ENCODE data around the gene PAK5. TPM values are rescaled to one million over a fixed set of nuclear protein-coding genes. Genes with fewer than 3 reads are reported as not detected.
A peak's percentile ranks its signal among the peaks of the same experiment; 100 is the strongest.

Gene PAK5
- total RNA-seq, 1 donor from 2014 or later: 0.16 TPM

GRCh38 chr20:9668381-9668780 lies 170.5 kb downstream of the PAK5 start:
- H3K4me3 ChIP-seq (ENCODE audit: insufficient read depth, low read depth, low read length): no peak overlapping the region
- H3K36me3 ChIP-seq (ENCODE audit: insufficient read depth, low read length): no peaks in the 10 kb centered on the region
- no peak overlapping the region for H3K4me2 ChIP-seq (ENCODE audit: low read length)
- Mint-ChIP-seq H3K36me3 (ENCODE audit: low read depth, unreplicated experiment) (no peaks in the 10 kb centered on the region), H3K4me3 (ENCODE audit: unreplicated experiment) (no peak overlapping the region), H3K4me1 (ENCODE audit: low read depth, unreplicated experiment) (no peaks in the 10 kb centered on the region), H3K27me3 (ENCODE audit: low read depth, unreplicated experiment) (no peaks in the 10 kb centered on the region), H3K27ac (ENCODE audit: unreplicated experiment) (no peak overlapping the region), H3K9me3 (ENCODE audit: unreplicated experiment) (no peaks in the 10 kb centered on the region)
- DNase-seq (ENCODE audit: low read depth) (no peak), FAIRE-seq (no peak)
- H4K20me1 ChIP-seq (ENCODE audit: insufficient read depth, low read length): no peaks in the 10 kb centered on the region
- H3K27me3 ChIP-seq (ENCODE audit: insufficient read depth, low read length): no peaks in the 10 kb centered on the region
- H3K4me1 ChIP-seq (ENCODE audit: insufficient read depth, low read length): no peaks in the 10 kb centered on the region
- TF ChIP-seq EZH2 (IDR thresholded peaks at IDR 0.05; ENCODE audit: insufficient read depth, low read length) (no peak), CTCF (IDR thresholded peaks at IDR 0.05; ENCODE audit: insufficient read depth, low read depth, low read length) (no peak)
- H3K9ac ChIP-seq (ENCODE audit: low read length): no peak overlapping the region
- no peaks in the 10 kb centered on the region for H3K9me3 ChIP-seq (ENCODE audit: insufficient read depth, low read depth, low read length)
- no peak overlapping the region for H2AFZ ChIP-seq (ENCODE audit: low read depth, low read length)
- H3K79me2 ChIP-seq (ENCODE audit: insufficient read depth, low read length): no peaks in the 10 kb centered on the region
- no peak overlapping the region for H3K27ac ChIP-seq (ENCODE audit: low read depth, low read length)

GRCh38 chr20:9663423-9663822 lies 175.5 kb downstream of the PAK5 start:
- Histone ChIP-seq H3K36me3 (ENCODE audit: insufficient read depth, low read length) (no peaks in the 10 kb centered on the region), H3K27ac (ENCODE audit: low read depth, low read length) (no peak overlapping the region), H2AFZ (ENCODE audit: low read depth, low read length) (no peak overlapping the region), H3K9me3 (ENCODE audit: insufficient read depth, low read depth, low read length) (no peaks in the 10 kb centered on the region), H4K20me1 (ENCODE audit: insufficient read depth, low read length) (no peaks in the 10 kb centered on the region), H3K79me2 (ENCODE audit: insufficient read depth, low read length) (no peaks in the 10 kb centered on the region), H3K9ac (ENCODE audit: low read length) (no peak overlapping the region), H3K4me2 (ENCODE audit: low read length) (no peak overlapping the region), H3K4me1 (ENCODE audit: insufficient read depth, low read length) (no peaks in the 10 kb centered on the region), H3K27me3 (ENCODE audit: insufficient read depth, low read length) (no peaks in the 10 kb centered on the region), H3K4me3 (ENCODE audit: insufficient read depth, low read depth, low read length) (no peak overlapping the region)
- H3K27me3 Mint-ChIP-seq (ENCODE audit: low read depth, unreplicated experiment): peaks cover 3% of the 10 kb centered on the region
- H3K4me1 Mint-ChIP-seq (ENCODE audit: low read depth, unreplicated experiment): no peaks in the 10 kb centered on the region
- no peak for DNase-seq (ENCODE audit: low read depth)
- no peak for TF ChIP-seq CTCF (IDR thresholded peaks at IDR 0.05; ENCODE audit: insufficient read depth, low read depth, low read length)
- no peak for TF ChIP-seq EZH2 (IDR thresholded peaks at IDR 0.05; ENCODE audit: insufficient read depth, low read length)
- FAIRE-seq: no peak
- no peak overlapping the region for H3K4me3 Mint-ChIP-seq (ENCODE audit: unreplicated experiment)
- H3K27ac Mint-ChIP-seq (ENCODE audit: unreplicated experiment): no peak overlapping the region
- H3K36me3 Mint-ChIP-seq (ENCODE audit: low read depth, unreplicated experiment): no peaks in the 10 kb centered on the region
- H3K9me3 Mint-ChIP-seq (ENCODE audit: unreplicated experiment): no peaks in the 10 kb centered on the region

GRCh38 chr20:9660236-9660868 lies 178.5 kb downstream of the PAK5 start:
- H3K27ac ChIP-seq (ENCODE audit: low read depth, low read length): no peak overlapping the region
- no peaks in the 10 kb centered on the region for H3K4me1 Mint-ChIP-seq (ENCODE audit: low read depth, unreplicated experiment)
- no peaks in the 10 kb centered on the region for H3K9me3 ChIP-seq (ENCODE audit: insufficient read depth, low read depth, low read length)
- no peak overlapping the region for H3K4me2 ChIP-seq (ENCODE audit: low read length)
- no peak overlapping the region for H3K9ac ChIP-seq (ENCODE audit: low read length)
- no peaks in the 10 kb centered on the region for H3K9me3 Mint-ChIP-seq (ENCODE audit: unreplicated experiment)
- H3K4me3 Mint-ChIP-seq (ENCODE audit: unreplicated experiment): no peak overlapping the region
- no peak overlapping the region for H3K4me3 ChIP-seq (ENCODE audit: insufficient read depth, low read depth, low read length)
- no peaks in the 10 kb centered on the region for H3K36me3 Mint-ChIP-seq (ENCODE audit: low read depth, unreplicated experiment)
- H3K4me1 ChIP-seq (ENCODE audit: insufficient read depth, low read length): no peaks in the 10 kb centered on the region
- no peaks in the 10 kb centered on the region for H3K36me3 ChIP-seq (ENCODE audit: insufficient read depth, low read length)
- no peak overlapping the region for H3K27ac Mint-ChIP-seq (ENCODE audit: unreplicated experiment)
- H3K27me3 Mint-ChIP-seq (ENCODE audit: low read depth, unreplicated experiment): peaks cover 3% of the 10 kb centered on the region
- no peaks in the 10 kb centered on the region for H3K79me2 ChIP-seq (ENCODE audit: insufficient read depth, low read length)
- no peak for TF ChIP-seq CTCF (IDR thresholded peaks at IDR 0.05; ENCODE audit: insufficient read depth, low read depth, low read length)
- TF ChIP-seq EZH2 (IDR thresholded peaks at IDR 0.05; ENCODE audit: insufficient read depth, low read length): no peak
- DNase-seq (ENCODE audit: low read depth): peak; percentile 1
- H2AFZ ChIP-seq (ENCODE audit: low read depth, low read length): no peak overlapping the region
- no peak for FAIRE-seq
- H3K27me3 ChIP-seq (ENCODE audit: insufficient read depth, low read length): no peaks in the 10 kb centered on the region
- no peaks in the 10 kb centered on the region for H4K20me1 ChIP-seq (ENCODE audit: insufficient read depth, low read length)
